ENCODE data around the gene ZFHX3. TPM values are rescaled to one million over a fixed set of nuclear protein-coding genes. Genes with fewer than 3 reads are reported as not detected.

ZFHX3 gene
- total RNA-seq, 1 experiment from 2014 or later, result 1.5 TPM

- no peak overlapping the region for H4K91ac ChIP-seq (ENCODE audit: insufficient read length, low read depth, low read length)
- TF ChIP-seq CTCF (conservative IDR thresholded peaks at IDR 0.05), result no peak
- H3K18ac ChIP-seq (ENCODE audit: insufficient read length, low read depth, low read length), result no peak overlapping the region
- no peak overlapping the region for H3T11ph ChIP-seq (ENCODE audit: low read length)
- H4K8ac ChIP-seq (replicated peaks; ENCODE audit: insufficient read length, low read depth, low read length), result no peak overlapping the region
- DNase-seq, result no peak
- H3K4me1 ChIP-seq (ENCODE audit: insufficient read depth, low read length), result no peaks in the 10 kb centered on the region; the same call in 1 of the 2 replicates
- no peak overlapping the region for H3K4me3 Mint-ChIP-seq
- H3K23ac ChIP-seq (ENCODE audit: insufficient read length, low read depth, low read length), result no peak overlapping the region
- H3K27ac Mint-ChIP-seq, result no peak overlapping the region
- H4K20me1 ChIP-seq (ENCODE audit: control insufficient read depth, insufficient read depth, insufficient read length), result no peaks in the 10 kb centered on the region
- H3K36me3 Mint-ChIP-seq (ENCODE audit: insufficient read depth in 1 of 3, low read depth in 3 of 3), result peaks cover 0 to 2% (median 2%) of the 10 kb centered on the region in 3 experiments; a peak in 2 of 7 replicates
- H3K27ac ChIP-seq (ENCODE audit: insufficient read length, low read depth, low read length), result no peak overlapping the region
- no peak overlapping the region for H3K56ac ChIP-seq (ENCODE audit: insufficient read length, low read depth, low read length)
- peaks cover 4 to 8% of the 10 kb centered on the region in 2 experiments for H3K4me1 Mint-ChIP-seq
- no peak overlapping the region for H4K5ac ChIP-seq (ENCODE audit: insufficient read length, low read depth, low read length)
- no peaks in the 10 kb centered on the region for H3K23me2 ChIP-seq (ENCODE audit: insufficient read length, low read depth, low read length, poor library complexity, severe bottlenecking)
- no peak overlapping the region for H2BK5ac ChIP-seq (ENCODE audit: insufficient read length, low read length)
- H3K4me2 ChIP-seq (ENCODE audit: insufficient read depth, insufficient read length, low read length), result no peak overlapping the region
- no peak overlapping the region for H2AFZ ChIP-seq (ENCODE audit: low read length)
- no peak overlapping the region for H3K14ac ChIP-seq (ENCODE audit: insufficient read depth, low read length)
- peaks cover 8% of the 10 kb centered on the region for H3K27me3 Mint-ChIP-seq (ENCODE audit: low read depth)
- no peak overlapping the region for H2BK120ac ChIP-seq (ENCODE audit: low read depth, low read length, poor library complexity, severe bottlenecking)
- H2BK20ac ChIP-seq (ENCODE audit: low read depth, low read length, poor library complexity, severe bottlenecking), result no peak overlapping the region
- H2BK15ac ChIP-seq (ENCODE audit: low read depth, low read length), result no peak overlapping the region
- no peak overlapping the region for H3K9ac ChIP-seq (ENCODE audit: extremely low read depth, insufficient read length, low read length)
- no peaks in the 10 kb centered on the region for H3K79me1 ChIP-seq (ENCODE audit: insufficient read depth, low read depth, low read length, poor library complexity, severe bottlenecking)
- no peak overlapping the region for H2BK12ac ChIP-seq (ENCODE audit: insufficient read length, low read depth, low read length)
- H3K9me3 Mint-ChIP-seq, result peaks cover 4 to 5% of the 10 kb centered on the region in 2 experiments
- H3K79me2 ChIP-seq (ENCODE audit: insufficient read depth, low read length), result no peaks in the 10 kb centered on the region
- no peaks in the 10 kb centered on the region for H3K9me3 ChIP-seq (ENCODE audit: control insufficient read depth, low read depth, low read length)
- no peak overlapping the region for H2AK5ac ChIP-seq (ENCODE audit: insufficient read length, low read length)
- no peaks in the 10 kb centered on the region for H3K27me3 ChIP-seq (ENCODE audit: insufficient read depth, low read length)
- WGBS (ENCODE audit: extremely low coverage, insufficient read length, low lambda C conversion rate), result no CpG with 5 or more reads among the region's 2 CpGs
- H3K4ac ChIP-seq (ENCODE audit: low read depth, low read length), result no peak overlapping the region
These were observed 41.9 kb downstream of the ZFHX3 start for GRCh38 chr16:73006026-73006425.

Measured in H9 (cell line).